Ovary (tissue), 3 donors: ENCODE measurements around the gene SMOC2.

Experiments used
- CTCF ChIP-seq, 3 donors: fragments of 450-650 bp in 2 of 3; fragments of 200-600 bp in 1 of 3; IDR thresholded peaks; one replicate each; pipeline versions ENCODE4 v1.5.1 to v1.8.0; 2016 to 2022; ENCODE audit warnings: antibody characterized with exemption in 3 of 3, mild to moderate bottlenecking in 1 of 3
- POLR2A ChIP-seq: fragments of 450-650 bp; IDR thresholded peaks from one replicate; pipeline ENCODE4 v1.6.1; 2017; ENCODE audit warnings: antibody characterized with exemption, mild to moderate bottlenecking, moderate library complexity
- donor health status: DM: no; HTN: no; CAD: no.

- TF ChIP-seq CTCF (IDR thresholded peaks at IDR 0.05) (no peak), POLR2A (no peak)
These were observed 165.7 kb downstream of the SMOC2 start for GRCh38 chr6:168606722-168607121.
